HCT116 (cell line): ENCODE measurements around the gene SLC10A7. TPM values are rescaled to one million over a fixed set of nuclear protein-coding genes. Genes with fewer than 3 reads are reported as not detected.

Experiments
- ATAC-seq: fragments of 200-7000 bp; cut with Tn5 transposase; 2 replicates; pipeline ENCODE4 v1.9.1; 2020; ENCODE audit warnings: mild to moderate bottlenecking, moderate library complexity
- BruUV-seq: library from RNA; stranded (reverse); fragments of 400-500 nt; replicated peaks from 2 replicates; lab custom pipeline; 2021; lab: Mats Ljungman, UMichigan
- CTCF ChIA-PET: fragments of 300-600 bp; sonication (Branson Sonifier 250); formaldehyde crosslinking; loops from one replicate; lab custom pipeline; 2021; ENCODE audit warnings: antibody characterized with exemption; lab: Charles Lee
- POLR2A ChIA-PET: fragments of 300-600, 350-600 bp; sonication (Branson Sonifier 250); formaldehyde crosslinking; loops from one replicate; lab custom pipeline; 2021; ENCODE audit warnings: antibody characterized with exemption; lab: Charles Lee
- RAD21 ChIA-PET, 2 experiments: fragments of 300-600 bp; sonication (Branson Sonifier 250); formaldehyde crosslinking; loops; one replicate each; lab custom pipeline; 2023; ENCODE audit warnings: low total read pairs in 2 of 2; ENCODE audit not compliant: uncharacterized antibody in 2 of 2, unreplicated experiment in 2 of 2, low non-redundant PET in 1 of 2; lab: Charles Lee
- DNase-seq: peaks from one replicate; pipeline ENCODE4 v3.0.0-alpha.2; 2010; ENCODE audit warnings: low read depth, low spot score
- H2AFZ ChIP-seq: fragments of 200-600 bp; shearing (Covaris generic), sonication (generic); 2 replicates; pipeline ENCODE4 v1.6.1; 2017; ENCODE audit warnings: low read depth, mixed run types, mixed read lengths, antibody characterized with exemption, low read length; ENCODE audit not compliant: poor library complexity, severe bottlenecking
- H3K27ac ChIP-seq: 2 replicates; pipeline ENCODE4 v1.5.1; 2012; ENCODE audit warnings: low read depth, low read length
- H3K27me3 ChIP-seq: fragments of 200-600 bp; sonication (generic); 2 replicates; pipeline ENCODE4 v1.6.1; 2016; ENCODE audit warnings: mixed run types, low read length, mixed read lengths; ENCODE audit not compliant: insufficient read depth
- H3K36me3 ChIP-seq, 2 experiments: fragments of 200-500 bp in 1 of 2; fragments of 200-600 bp in 1 of 2; sonication (Bioruptor generic) in 1 of 2; sonication (generic) in 1 of 2; 2 replicates each; pipeline versions ENCODE4 v1.5.1 to v1.6.1; 2014 to 2016; ENCODE audit warnings: low read length in 2 of 2, inconsistent platforms in 1 of 2, mixed read lengths in 1 of 2, mixed run types in 1 of 2; ENCODE audit not compliant: insufficient read depth in 2 of 2, control insufficient read depth in 1 of 2
- H3K4me1 ChIP-seq, 2 experiments: fragments of 200-600 bp in 1 of 2; sonication (generic) in 1 of 2; 2 replicates each; pipeline versions ENCODE4 v1.5.1 to v1.6.1; 2012 to 2017; ENCODE audit warnings: low read length in 2 of 2, inconsistent platforms in 1 of 2, mild to moderate bottlenecking in 1 of 2, mixed read lengths in 1 of 2, mixed run types in 1 of 2, moderate library complexity in 1 of 2; ENCODE audit not compliant: insufficient read depth in 2 of 2, control insufficient read depth in 1 of 2
- H3K4me2 ChIP-seq: fragments of 200-600 bp; sonication (generic); 2 replicates; pipeline ENCODE4 v1.6.1; 2017; ENCODE audit warnings: mixed run types, low read length, mixed read lengths
- H3K4me3 ChIP-seq, 2 experiments: fragments of 200-600 bp in 1 of 2; sonication (generic) in 1 of 2; replicated peaks in 1 of 2; 2 replicates each; pipeline ENCODE4 v1.5.1; 2011 to 2016; ENCODE audit warnings: low read length in 2 of 2, control low read depth in 1 of 2, low read depth in 1 of 2, mild to moderate bottlenecking in 1 of 2, mixed read lengths in 1 of 2, mixed run types in 1 of 2
- H3K79me2 ChIP-seq: fragments of 200-600 bp; sonication (generic); 2 replicates; pipeline ENCODE4 v1.6.1; 2017; ENCODE audit warnings: mild to moderate bottlenecking, mixed run types, low read length, moderate library complexity, mixed read lengths; ENCODE audit not compliant: insufficient read depth
- H3K9ac ChIP-seq: fragments of 200-600 bp; sonication (generic); 2 replicates; pipeline ENCODE4 v1.6.1; 2016; ENCODE audit warnings: low read length, mixed read lengths
- H3K9me2 ChIP-seq: fragments of 200-600 bp; sonication (generic), shearing (Covaris generic); 2 replicates; pipeline ENCODE4 v1.6.1; 2017; ENCODE audit warnings: mixed run types, mild to moderate bottlenecking, moderate library complexity; ENCODE audit not compliant: insufficient read depth
- H3K9me3 ChIP-seq, 2 experiments: fragments of 200-500 bp in 1 of 2; fragments of 200-600 bp in 1 of 2; sonication (Bioruptor generic) in 1 of 2; sonication (generic) in 1 of 2; 2 replicates each; pipeline ENCODE4 v1.6.1; 2014 to 2017; ENCODE audit warnings: low read length in 2 of 2, mixed read lengths in 2 of 2, inconsistent platforms in 1 of 2, low read depth in 1 of 2, mild to moderate bottlenecking in 1 of 2, mixed run types in 1 of 2, moderate library complexity in 1 of 2; ENCODE audit not compliant: control insufficient read depth in 1 of 2, insufficient read depth in 1 of 2
- H4K20me1 ChIP-seq: fragments of 200-600 bp; sonication (generic), shearing (Covaris generic); 2 replicates; pipeline ENCODE4 v1.6.1; 2017; ENCODE audit warnings: mixed run types, mild to moderate bottlenecking, moderate library complexity; ENCODE audit not compliant: insufficient read depth
- ATF3 ChIP-seq: IDR thresholded peaks from 2 replicates; pipeline ENCODE4 v1.6.1; 2012
- CEBPB ChIP-seq: IDR thresholded peaks from 2 replicates; pipeline ENCODE4 v1.6.1; 2012; ENCODE audit warnings: low read depth
- EGR1 ChIP-seq: IDR thresholded peaks from 2 replicates; pipeline ENCODE4 v1.6.1; 2012; ENCODE audit warnings: low read depth
- ELF1 ChIP-seq: IDR thresholded peaks from 2 replicates; pipeline ENCODE4 v1.6.1; 2012; ENCODE audit warnings: low read depth, borderline replicate concordance
- EZH2phosphoT487 ChIP-seq: fragments of 200-600 bp; IDR thresholded peaks from 2 replicates; pipeline ENCODE4 v1.6.1; 2018; ENCODE audit warnings: antibody characterized with exemption, borderline replicate concordance
- RAD21 ChIP-seq: IDR thresholded peaks from 2 replicates; pipeline ENCODE4 v1.6.1; 2012; ENCODE audit warnings: low read depth, mild to moderate bottlenecking
- REST ChIP-seq: IDR thresholded peaks from 2 replicates; pipeline ENCODE4 v1.6.1; 2012; ENCODE audit warnings: low read depth
- SIN3A ChIP-seq: IDR thresholded peaks from 2 replicates; pipeline ENCODE4 v1.6.1; 2012; ENCODE audit warnings: low read depth
- TCF7L2 ChIP-seq: IDR thresholded peaks from 2 replicates; pipeline ENCODE4 v1.7.0; 2011; ENCODE audit warnings: borderline replicate concordance, inconsistent platforms; ENCODE audit not compliant: insufficient read depth, insufficient read length; ENCODE audit errors: extremely low read depth
- YY1 ChIP-seq: IDR thresholded peaks from 2 replicates; pipeline ENCODE4 v1.6.1; 2011; ENCODE audit warnings: low read length, low read depth, moderate library complexity, mild to moderate bottlenecking; ENCODE audit not compliant: insufficient replicate concordance; ENCODE audit errors: extremely low read depth
- ZFX ChIP-seq: fragments of 450-650 bp; IDR thresholded peaks from 2 replicates; pipeline ENCODE4 v1.6.1; 2017
- intact Hi-C: fragments of 100-400 bp; cut with micrococcal nuclease; formaldehyde crosslinking; loops from 2 replicates; pipeline ENCODE4 v1.10.0; 2022
- total RNA-seq: library from RNA; stranded (reverse); gene quantifications from one replicate; pipeline ENCODE4 v1.2.1, GENCODE V29; 2021; ENCODE audit not compliant: unreplicated experiment

SLC10A7 gene
- total RNA-seq, 1 experiment from 2014 or later, result 5.5 TPM

- Histone ChIP-seq H3K4me1 (no peaks in the 10 kb centered on the region), H3K9me2 (no peaks in the 10 kb centered on the region), H3K79me2 (no peaks in the 10 kb centered on the region), H3K4me3 (no peak overlapping the region), H4K20me1 (no peaks in the 10 kb centered on the region), H3K36me3 (no peaks in the 10 kb centered on the region), H3K4me2 (no peak overlapping the region), H3K9ac (no peak overlapping the region), H3K9me3 (no peaks in the 10 kb centered on the region), H2AFZ (no peak overlapping the region), H3K27me3 (no peaks in the 10 kb centered on the region), H3K27ac (no peak overlapping the region)
- CTCF ChIA-PET, result no interaction called here
- ATAC-seq (no peak), DNase-seq (no peak)
- POLR2A ChIA-PET, result no interaction called here
- no TSS peak for BruUV-seq
- intact Hi-C loops, result no loop called here
- RAD21 ChIA-PET, result no interaction called here
- TF ChIP-seq EGR1, result no peak
- no peak for TF ChIP-seq ELF1
- TF ChIP-seq EZH2phosphoT487, result no peak
- TF ChIP-seq YY1, result no peak
- no peak for TF ChIP-seq TCF7L2
- no peak for TF ChIP-seq REST
- no peak for TF ChIP-seq SIN3A
- TF ChIP-seq RAD21, result no peak
- no peak for TF ChIP-seq ZFX
- TF ChIP-seq ATF3, result no peak
- TF ChIP-seq CEBPB, result no peak
These were observed 120.5 kb downstream of the SLC10A7 start for GRCh38 chr4:146401274-146401673.
